ENCODE measurements around the gene MACROD2. TPM values are rescaled to one million over a fixed set of nuclear protein-coding genes. Genes with fewer than 3 reads are reported as not detected.

The MACROD2 gene
- total RNA-seq, 4 donors from 2014 or later = 2.1 to 28.1 (median 12.6) TPM

- DNase-seq = no peak
- no peak overlapping the region for H3K27ac ChIP-seq
- H3K4me3 ChIP-seq = no peak overlapping the region
- H3K4me1 ChIP-seq = no peaks in the 10 kb centered on the region
- intact Hi-C loops (cut with DNase I; ENCODE audit: low total_unique reads) = no loop called here
- H3K27me3 ChIP-seq = no peaks in the 10 kb centered on the region
- H3K9me3 ChIP-seq = no peaks in the 10 kb centered on the region
- no peaks in the 10 kb centered on the region for H3K36me3 ChIP-seq
- TF ChIP-seq CTCF (IDR thresholded peaks at IDR 0.05) (no peak), POLR2A (IDR thresholded peaks at IDR 0.05) (no peak)
Measured at GRCh38 chr20:15556869-15557268, 1561.6 kb downstream of the MACROD2 start.

- TF ChIP-seq POLR2A (IDR thresholded peaks at IDR 0.05) = no peak
- no peak for DNase-seq
- intact Hi-C loops (cut with DNase I; ENCODE audit: low total_unique reads) = no loop called here
- no peaks in the 10 kb centered on the region for H3K9me3 ChIP-seq
- H3K36me3 ChIP-seq = no peaks in the 10 kb centered on the region
- no peak overlapping the region for H3K4me3 ChIP-seq
- H3K27ac ChIP-seq = no peak overlapping the region
- H3K27me3 ChIP-seq = no peaks in the 10 kb centered on the region
- H3K4me1 ChIP-seq = no peaks in the 10 kb centered on the region
Measured at GRCh38 chr20:15561070-15561569, 1565.8 kb downstream of the MACROD2 start.

GRCh38 chr20:15561707-15562404 lies 1566.5 kb downstream of the MACROD2 start:
- Histone ChIP-seq H3K4me1 (no peaks in the 10 kb centered on the region), H3K27me3 (no peaks in the 10 kb centered on the region), H3K27ac (no peak overlapping the region), H3K36me3 (no peaks in the 10 kb centered on the region), H3K9me3 (no peaks in the 10 kb centered on the region), H3K4me3 (no peak overlapping the region)
- intact Hi-C loops (cut with DNase I; ENCODE audit: low total_unique reads) = no loop called here
- no peak for TF ChIP-seq CTCF (IDR thresholded peaks at IDR 0.05)
- no peak for TF ChIP-seq POLR2A (IDR thresholded peaks at IDR 0.05)
- DNase-seq = no peak

DNA sequence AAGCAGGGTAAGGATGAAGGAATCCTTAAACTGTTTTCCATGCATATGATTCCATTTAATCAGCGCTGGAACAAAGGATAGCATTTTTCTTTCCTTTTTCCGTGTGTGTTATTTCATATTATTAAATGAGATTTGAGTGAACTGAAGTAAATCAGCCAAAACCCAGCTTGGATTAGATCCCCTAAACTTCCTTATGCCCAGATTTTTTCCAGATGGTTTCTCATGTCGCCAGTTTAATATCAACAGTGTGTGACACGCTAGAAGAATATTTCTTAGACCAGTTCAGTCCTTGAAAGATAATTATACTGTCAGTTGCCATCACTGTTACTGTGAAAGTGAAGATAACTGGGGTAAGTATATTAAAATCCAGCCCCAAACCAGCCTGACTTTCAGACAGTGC lies 1568.5 kb downstream of the MACROD2 start:
- intact Hi-C loops (cut with DNase I; ENCODE audit: low total_unique reads) = no loop called here
- no peak overlapping the region for H3K27ac ChIP-seq
- H3K27me3 ChIP-seq = no peaks in the 10 kb centered on the region

GRCh38 chr20:15564981-15565380 lies 1569.7 kb downstream of the MACROD2 start:
- Histone ChIP-seq H3K36me3 (no peaks in the 10 kb centered on the region), H3K4me1 (no peaks in the 10 kb centered on the region), H3K27ac (no peak overlapping the region), H3K9me3 (no peaks in the 10 kb centered on the region), H3K4me3 (no peak overlapping the region), H3K27me3 (no peaks in the 10 kb centered on the region)
- intact Hi-C loops (cut with DNase I; ENCODE audit: low total_unique reads) = no loop called here
- DNase-seq = no peak
- TF ChIP-seq POLR2A (IDR thresholded peaks at IDR 0.05) (no peak), CTCF (IDR thresholded peaks at IDR 0.05) (no peak)

More for the DNA sequence above, 1568.5 kb downstream of the MACROD2 start:
- no peaks in the 10 kb centered on the region for H3K4me1 ChIP-seq
- DNase-seq = no peak
- no peaks in the 10 kb centered on the region for H3K9me3 ChIP-seq
- H3K4me3 ChIP-seq = no peak overlapping the region
- TF ChIP-seq POLR2A (IDR thresholded peaks at IDR 0.05) = no peak
- H3K36me3 ChIP-seq = no peaks in the 10 kb centered on the region

GRCh38 chr20:15565786-15566185 lies 1570.5 kb downstream of the MACROD2 start:
- intact Hi-C loops (cut with DNase I; ENCODE audit: low total_unique reads) = no loop called here
- Histone ChIP-seq H3K36me3 (no peaks in the 10 kb centered on the region), H3K9me3 (no peaks in the 10 kb centered on the region), H3K27ac (no peak overlapping the region), H3K4me1 (no peaks in the 10 kb centered on the region), H3K27me3 (no peaks in the 10 kb centered on the region), H3K4me3 (no peak overlapping the region)
- DNase-seq = no peak
- TF ChIP-seq CTCF (IDR thresholded peaks at IDR 0.05) (no peak), POLR2A (IDR thresholded peaks at IDR 0.05) (no peak)

All from uterus (tissue), 4 donors.